Parathyroid adenoma (tissue), 2 donors: ENCODE results near the gene ZBTB43.
A peak's percentile ranks its signal among the peaks of the same experiment; 100 is the strongest.

Experiments used
- H2AFZ ChIP-seq: fragments of 300-600 bp; sonication (generic); one replicate; pipeline ENCODE4 v1.7.0; 2017; ENCODE audit warnings: antibody characterized with exemption, mild to moderate bottlenecking
- H3K27ac ChIP-seq: fragments of 300-600 bp; sonication (generic); one replicate; pipeline ENCODE4 v1.7.0; 2017
- H3K27me3 ChIP-seq: fragments of 300-600 bp; sonication (generic); one replicate; pipeline ENCODE4 v1.7.0; 2017; ENCODE audit warnings: low read length; ENCODE audit not compliant: control insufficient read depth, insufficient read depth
- H3K36me3 ChIP-seq: fragments of 300-600 bp; sonication (generic); one replicate; pipeline ENCODE4 v1.7.0; 2017; ENCODE audit warnings: low read length; ENCODE audit not compliant: control insufficient read depth, insufficient read depth
- H3K4me1 ChIP-seq: fragments of 300-600 bp; sonication (generic); one replicate; pipeline ENCODE4 v1.7.0; 2017; ENCODE audit warnings: control low read depth
- H3K4me2 ChIP-seq: fragments of 300-600 bp; sonication (generic); one replicate; pipeline ENCODE4 v1.7.0; 2017; ENCODE audit warnings: low read length
- H3K4me3 ChIP-seq: fragments of 300-600 bp; sonication (generic); one replicate; pipeline ENCODE4 v1.7.0; 2017; ENCODE audit warnings: low read depth, low read length
- H3K79me2 ChIP-seq: fragments of 300-600 bp; sonication (generic); one replicate; pipeline ENCODE4 v1.7.0; 2017; ENCODE audit warnings: control low read depth
- H3K9ac ChIP-seq: fragments of 300-600 bp; sonication (generic); one replicate; pipeline ENCODE4 v1.7.0; 2017; ENCODE audit warnings: mild to moderate bottlenecking
- H3K9me3 ChIP-seq: fragments of 300-600 bp; sonication (generic); one replicate; pipeline ENCODE4 v1.7.0; 2017; ENCODE audit warnings: low read length; ENCODE audit not compliant: control insufficient read depth
- CTCF ChIP-seq: fragments of 300-600 bp; sonication (generic); IDR thresholded peaks from one replicate; pipeline ENCODE4 v1.7.0; 2017; ENCODE audit warnings: antibody characterized with exemption, mild to moderate bottlenecking
- donor health status: primary hyperparathyroidism.

ZBTB43 gene

GRCh38 chr9:126794441-126794840 is 10.4 kb upstream of the ZBTB43 start:
- Histone ChIP-seq H3K27me3 (no peaks in the 10 kb centered on the region), H3K79me2 (no peaks in the 10 kb centered on the region), H3K4me3 (no peak overlapping the region), H3K9me3 (no peaks in the 10 kb centered on the region), H3K36me3 (no peaks in the 10 kb centered on the region), H2AFZ (no peak overlapping the region), H3K4me2 (no peak overlapping the region), H3K4me1 (no peaks in the 10 kb centered on the region), H3K27ac (no peak overlapping the region), H3K9ac (no peak overlapping the region)
- no peak for TF ChIP-seq CTCF

GRCh38 chr9:126796758-126797157 is 8.1 kb upstream of the ZBTB43 start:
- no peak overlapping the region for H3K27ac ChIP-seq
- H3K27me3 ChIP-seq = no peaks in the 10 kb centered on the region
- H3K9ac ChIP-seq = no peak overlapping the region
- H3K9me3 ChIP-seq = no peaks in the 10 kb centered on the region
- H3K4me3 ChIP-seq = no peak overlapping the region
- H3K36me3 ChIP-seq = no peaks in the 10 kb centered on the region
- H2AFZ ChIP-seq = no peak overlapping the region
- H3K4me2 ChIP-seq = no peak overlapping the region
- H3K4me1 ChIP-seq = no peaks in the 10 kb centered on the region
- H3K79me2 ChIP-seq = no peaks in the 10 kb centered on the region
- TF ChIP-seq CTCF = no peak

- Histone ChIP-seq H3K9ac (no peak overlapping the region), H3K27me3 (no peaks in the 10 kb centered on the region), H3K27ac (no peak overlapping the region), H3K79me2 (no peaks in the 10 kb centered on the region), H3K4me2 (no peak overlapping the region), H3K9me3 (no peaks in the 10 kb centered on the region), H3K4me3 (no peak overlapping the region), H3K4me1 (no peaks in the 10 kb centered on the region), H3K36me3 (no peaks in the 10 kb centered on the region), H2AFZ (no peak overlapping the region)
- TF ChIP-seq CTCF = no peak
These were observed 6.9 kb upstream of the ZBTB43 start for GRCh38 chr9:126797903-126798302.

- Histone ChIP-seq H3K79me2 (no peaks in the 10 kb centered on the region), H3K4me1 (peaks cover 4% of the 10 kb centered on the region), H3K27me3 (no peaks in the 10 kb centered on the region), H3K4me2 (no peak overlapping the region), H2AFZ (no peak overlapping the region), H3K9me3 (no peaks in the 10 kb centered on the region), H3K27ac (no peak overlapping the region), H3K9ac (no peak overlapping the region), H3K36me3 (no peaks in the 10 kb centered on the region), H3K4me3 (no peak overlapping the region)
- no peak for TF ChIP-seq CTCF
These were observed 5.8 kb upstream of the ZBTB43 start for GRCh38 chr9:126799034-126799433.

- H3K79me2 ChIP-seq = peaks cover 13% of the 10 kb centered on the region
- peak overlapping the region; percentile 62 for H2AFZ ChIP-seq
- no peak overlapping the region for H3K9ac ChIP-seq
- peak overlapping the region; percentile 65 for H3K4me2 ChIP-seq
- peak overlapping the region; percentile 38 for H3K4me3 ChIP-seq
- H3K36me3 ChIP-seq = no peaks in the 10 kb centered on the region
- peaks cover 15% of the 10 kb centered on the region for H3K4me1 ChIP-seq
- peak overlapping the region; percentile 84 for H3K27ac ChIP-seq
- H3K9me3 ChIP-seq = no peaks in the 10 kb centered on the region
- no peak for TF ChIP-seq CTCF
- no peaks in the 10 kb centered on the region for H3K27me3 ChIP-seq
These were observed 2.4 kb upstream of the ZBTB43 start for GRCh38 chr9:126802318-126803059.
